Transverse colon (tissue), 4 donors: Measurements from ENCODE around the gene CDK8. TPM values are rescaled to one million over a fixed set of nuclear protein-coding genes. Genes with fewer than 3 reads are reported as not detected.

Source experiments
- DNase-seq: peaks from one replicate; pipeline ENCODE4 v3.0.0-alpha.2; 2019
- H3K27ac ChIP-seq, 4 donors: fragments of 200-600 bp; sonication (generic); 2 replicates each; pipeline ENCODE4 v1.5.1; 2016 to 2018; ENCODE audit warnings: inconsistent platforms in 4 of 4
- H3K27me3 ChIP-seq: fragments of 200-600 bp; sonication (generic); 2 replicates; pipeline ENCODE4 v1.5.1; 2017; ENCODE audit warnings: inconsistent platforms
- H3K36me3 ChIP-seq, 4 donors: fragments of 200-600 bp; sonication (generic); 2 replicates each; pipeline ENCODE4 v1.5.1; 2017 to 2019; ENCODE audit warnings: inconsistent platforms in 4 of 4
- H3K4me1 ChIP-seq, 4 donors: fragments of 200-600 bp; sonication (generic); 2 replicates each; pipeline ENCODE4 v1.5.1; 2017 to 2020; ENCODE audit warnings: inconsistent platforms in 4 of 4
- H3K4me3 ChIP-seq, 4 donors: fragments of 200-600 bp; sonication (generic); 1 replicate in 1 of 4; 2 replicates in 3 of 4; pipeline versions ENCODE4 v1.5.1 to v1.6.1; 2017 to 2019; ENCODE audit warnings: inconsistent platforms in 4 of 4
- H3K9me3 ChIP-seq, 2 donors: fragments of 200-600 bp; sonication (generic); 2 replicates each; pipeline ENCODE4 v1.5.1; 2017 to 2019; ENCODE audit warnings: inconsistent platforms in 2 of 2
- EP300 ChIP-seq: sonication (generic); formaldehyde crosslinking; IDR thresholded peaks from one replicate; pipeline ENCODE4 v1.6.1; 2017; ENCODE audit warnings: antibody characterized with exemption, low read depth
- POLR2A ChIP-seq: fragments of 450-650 bp; IDR thresholded peaks from one replicate; pipeline ENCODE4 v1.6.1; 2016; ENCODE audit warnings: antibody characterized with exemption, mild to moderate bottlenecking, moderate library complexity
- POLR2AphosphoS5 ChIP-seq, 3 donors: sonication (generic); formaldehyde crosslinking; IDR thresholded peaks; one replicate each; pipeline ENCODE4 v1.6.1; 2016; ENCODE audit warnings: antibody characterized with exemption in 3 of 3
- WGBS, 2 donors: methylation state at CpG; one replicate each; pipeline ENCODE4 v1.1.5; 2018; ENCODE audit warnings: low coverage in 1 of 2; 5-methylcytosine and 5-hydroxymethylcytosine counted together
- in situ Hi-C, 4 donors: fragments of 200-750 bp; cut with MboI; loops; one replicate each; pipeline versions ENCODE4 v1.15.0 to v1.15.1; 2017; ENCODE audit warnings: low sequenced_read_pairs in 3 of 4, low pct_ligation_motif_present in 1 of 4, low pct_unique_long_range_greater_than_20kb in 1 of 4
- intact Hi-C: fragments of 100-400 bp; cut with DNase I; formaldehyde crosslinking; loops from one replicate; pipeline ENCODE4 v1.15.1; 2023; ENCODE audit warnings: low total_unique reads
- total RNA-seq, 4 donors: library from RNA; depleted of rRNA; stranded (reverse); fragments of >200 nt; gene quantifications; one replicate each; pipeline ENCODE4 v1.1.0, GENCODE V29; 2016
- TF ChIP-seq, protein P1 (sequence below), 5 experiments: fragments of 200-600 bp in 3 of 5; fragments of 450-650 bp in 2 of 5; sonication (generic) in 3 of 5; IDR thresholded peaks; 1 replicate in 2 of 5; 2 replicates in 3 of 5; pipeline ENCODE4 v1.5.1; 2016 to 2017; ENCODE audit warnings: antibody characterized with exemption in 5 of 5, inconsistent platforms in 3 of 5, mild to moderate bottlenecking in 2 of 5, moderate library complexity in 1 of 5

Gene CDK8
- total RNA-seq, 4 donors from 2014 or later: 8.6 to 37.4 (median 22.3) TPM

DNA sequence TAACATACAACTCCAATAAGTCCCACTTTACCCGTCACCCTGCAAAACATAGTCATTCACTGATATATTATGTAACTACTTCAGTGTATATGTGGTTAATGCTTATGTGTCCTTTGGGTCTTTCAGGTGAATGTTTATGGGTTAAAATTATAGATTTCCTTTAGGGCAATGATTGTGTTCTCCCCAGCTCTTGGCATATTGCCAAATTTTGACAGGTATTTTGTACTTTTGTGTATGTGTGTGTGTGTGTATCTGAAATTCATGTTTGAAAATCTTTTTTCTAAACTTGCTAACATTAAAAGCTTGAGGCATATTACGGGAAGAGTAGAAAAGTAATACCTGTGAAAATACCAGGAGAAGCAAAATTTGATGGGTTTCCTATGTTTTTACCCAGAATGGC lies 8.2 kb downstream of the CDK8 start:
- no peak for TF ChIP-seq POLR2A
- no peak for TF ChIP-seq POLR2AphosphoS5 (IDR thresholded peaks at IDR 0.05)
- TF ChIP-seq, protein P1, sequence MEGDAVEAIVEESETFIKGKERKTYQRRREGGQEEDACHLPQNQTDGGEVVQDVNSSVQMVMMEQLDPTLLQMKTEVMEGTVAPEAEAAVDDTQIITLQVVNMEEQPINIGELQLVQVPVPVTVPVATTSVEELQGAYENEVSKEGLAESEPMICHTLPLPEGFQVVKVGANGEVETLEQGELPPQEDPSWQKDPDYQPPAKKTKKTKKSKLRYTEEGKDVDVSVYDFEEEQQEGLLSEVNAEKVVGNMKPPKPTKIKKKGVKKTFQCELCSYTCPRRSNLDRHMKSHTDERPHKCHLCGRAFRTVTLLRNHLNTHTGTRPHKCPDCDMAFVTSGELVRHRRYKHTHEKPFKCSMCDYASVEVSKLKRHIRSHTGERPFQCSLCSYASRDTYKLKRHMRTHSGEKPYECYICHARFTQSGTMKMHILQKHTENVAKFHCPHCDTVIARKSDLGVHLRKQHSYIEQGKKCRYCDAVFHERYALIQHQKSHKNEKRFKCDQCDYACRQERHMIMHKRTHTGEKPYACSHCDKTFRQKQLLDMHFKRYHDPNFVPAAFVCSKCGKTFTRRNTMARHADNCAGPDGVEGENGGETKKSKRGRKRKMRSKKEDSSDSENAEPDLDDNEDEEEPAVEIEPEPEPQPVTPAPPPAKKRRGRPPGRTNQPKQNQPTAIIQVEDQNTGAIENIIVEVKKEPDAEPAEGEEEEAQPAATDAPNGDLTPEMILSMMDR (IDR thresholded peaks at IDR 0.05): no peak
- no peak for TF ChIP-seq EP300
- Histone ChIP-seq H3K27ac (no peak overlapping the region), H3K36me3 (no peaks in the 10 kb centered on the region), H3K27me3 (no peaks in the 10 kb centered on the region), H3K4me1 (peaks cover 0 to 28% (median 0%) of the 10 kb centered on the region in 4 donors), H3K4me3 (no peak overlapping the region), H3K9me3 (no peaks in the 10 kb centered on the region)
- intact Hi-C loops (no loop called here), in situ Hi-C loops (no loop called here)
- no peak for DNase-seq
- WGBS, 2 donors: 95 to 98% methylated on average over 2 of the region's 2 CpGs

DNA sequence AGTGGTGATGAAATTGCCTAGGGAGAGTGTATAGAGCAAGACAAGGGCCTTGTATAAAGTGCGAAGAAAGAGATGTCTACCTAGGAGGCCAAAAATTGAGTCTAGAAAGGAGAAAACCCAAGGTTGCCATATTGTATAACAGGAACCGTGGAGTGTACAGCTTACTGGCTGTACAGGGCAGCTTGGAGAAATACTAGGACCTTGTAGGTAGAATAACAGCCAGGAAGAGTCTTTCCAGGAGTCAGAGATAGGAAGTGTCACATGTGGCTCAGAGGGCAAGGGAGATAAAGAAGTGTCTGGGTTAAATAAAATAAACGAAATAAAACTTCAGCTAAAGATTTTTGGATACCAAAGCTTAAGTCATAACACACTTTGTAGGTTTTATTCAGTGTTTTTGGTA lies 12.4 kb downstream of the CDK8 start:
- peaks cover 0 to 12% (median 0%) of the 10 kb centered on the region in 4 donors for H3K4me1 ChIP-seq
- H3K27ac ChIP-seq: no peak overlapping the region
- no peaks in the 10 kb centered on the region for H3K27me3 ChIP-seq
- 80 to 82% methylated on average over 3 of the region's 3 CpGs for WGBS, 2 donors
- intact Hi-C loops (no loop called here), in situ Hi-C loops (no loop called here)
- no peaks in the 10 kb centered on the region for H3K9me3 ChIP-seq
- TF ChIP-seq EP300: no peak
- TF ChIP-seq, protein P1 (IDR thresholded peaks at IDR 0.05): no peak
- no peak for TF ChIP-seq POLR2A
- no peak for TF ChIP-seq POLR2AphosphoS5 (IDR thresholded peaks at IDR 0.05)
- H3K36me3 ChIP-seq: no peaks in the 10 kb centered on the region
- no peak for DNase-seq
- no peak overlapping the region for H3K4me3 ChIP-seq

DNA sequence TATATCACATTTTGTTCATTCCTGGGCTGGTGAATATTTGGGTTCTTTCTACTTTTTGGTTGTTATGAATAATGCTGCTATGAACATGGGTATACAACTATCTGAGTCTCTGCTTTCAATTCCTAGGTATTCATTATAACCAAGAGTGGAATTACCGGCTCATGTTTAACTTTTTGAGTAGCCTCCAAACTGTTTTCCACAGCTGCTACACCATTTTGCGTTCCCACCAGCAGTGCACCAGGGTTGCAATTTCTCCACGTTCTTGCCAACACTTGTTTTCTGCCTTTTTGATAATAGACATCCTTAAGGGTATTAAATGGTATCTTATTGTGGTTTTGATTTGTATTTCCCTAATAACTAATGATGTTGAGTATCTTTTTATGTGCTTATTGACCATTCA lies 16.8 kb downstream of the CDK8 start:
- no peak overlapping the region for H3K27ac ChIP-seq

DNA sequence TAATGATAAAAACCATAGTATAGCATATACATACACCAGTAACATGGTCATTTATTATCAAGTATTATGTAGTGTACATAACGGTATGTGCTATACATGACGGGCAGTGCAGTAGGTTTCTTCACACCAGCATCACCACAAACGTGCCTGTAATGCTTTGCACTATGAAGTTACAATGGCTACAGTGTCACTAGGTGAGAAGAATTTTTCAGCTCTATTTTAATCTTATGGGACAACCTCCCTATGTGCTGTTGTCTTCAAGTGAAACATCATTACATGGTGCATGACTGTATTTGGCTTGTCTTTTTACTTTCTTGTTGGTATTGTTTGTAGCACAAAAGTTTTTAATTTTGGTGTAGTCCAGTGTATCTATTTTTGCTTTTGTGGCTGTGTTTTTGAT lies 18.7 kb downstream of the CDK8 start:
- Histone ChIP-seq H3K27me3 (no peaks in the 10 kb centered on the region), H3K4me3 (no peak overlapping the region), H3K27ac (no peak overlapping the region), H3K36me3 (no peaks in the 10 kb centered on the region), H3K4me1 (peaks cover 0 to 6% (median 0%) of the 10 kb centered on the region in 4 donors), H3K9me3 (no peaks in the 10 kb centered on the region)
- TF ChIP-seq POLR2AphosphoS5 (IDR thresholded peaks at IDR 0.05) (no peak), EP300 (no peak)
- TF ChIP-seq, protein P1 (IDR thresholded peaks at IDR 0.05): no peak
- intact Hi-C loops: no loop called here
- in situ Hi-C loops: no loop called here
- 70 to 78% methylated on average over 3 of the region's 3 CpGs for WGBS, 2 donors
- no peak for DNase-seq

More for the DNA sequence above, 16.8 kb downstream of the CDK8 start:
- in situ Hi-C loops: no loop called here
- no peaks in the 10 kb centered on the region for H3K27me3 ChIP-seq
- peaks cover 0 to 18% (median 0%) of the 10 kb centered on the region in 4 donors for H3K4me1 ChIP-seq
- no peaks in the 10 kb centered on the region for H3K36me3 ChIP-seq
- H3K9me3 ChIP-seq: no peaks in the 10 kb centered on the region
- no peak for DNase-seq
- 95 to 97% methylated on average over 3 of the region's 3 CpGs for WGBS, 2 donors
- intact Hi-C loops: no loop called here
- TF ChIP-seq POLR2AphosphoS5 (IDR thresholded peaks at IDR 0.05) (no peak), POLR2A (no peak), EP300 (no peak)
- TF ChIP-seq, protein P1 (IDR thresholded peaks at IDR 0.05): no peak
- no peak overlapping the region for H3K4me3 ChIP-seq
